SJCRH30 (cell line): Measurements from ENCODE around the gene GDAP1L1. TPM values are rescaled to one million over a fixed set of nuclear protein-coding genes. Genes with fewer than 3 reads are reported as not detected.
"Not testable (repeated sequence)": the region's sequence is repeated elsewhere in the genome, so short reads cannot be mapped to it uniquely, and the experiment has no call there.

Source experiments
- DNase-seq, 2 experiments: peaks; one replicate each; pipeline ENCODE4 v3.0.0-alpha.2; 2015 to 2020
- H3K27ac ChIP-seq: fragments of 250-450 bp; sonication (Bioruptor Pico); 2 replicates; pipeline ENCODE4 v1.5.1; 2020; ENCODE audit warnings: mild to moderate bottlenecking, moderate library complexity
- H3K27me3 ChIP-seq: fragments of 250-450 bp; sonication (Bioruptor Pico); 2 replicates; pipeline ENCODE4 v1.5.1; 2020; ENCODE audit warnings: mild to moderate bottlenecking, moderate library complexity
- H3K36me3 ChIP-seq: fragments of 250-450 bp; sonication (Bioruptor Pico); 2 replicates; pipeline ENCODE4 v1.5.1; 2020; ENCODE audit warnings: mild to moderate bottlenecking, moderate library complexity
- H3K4me1 ChIP-seq: fragments of 250-450 bp; sonication (Bioruptor Pico); 2 replicates; pipeline ENCODE4 v1.5.1; 2020; ENCODE audit warnings: mild to moderate bottlenecking, moderate library complexity
- H3K4me3 ChIP-seq: fragments of 250-450 bp; sonication (Bioruptor Pico); 2 replicates; pipeline ENCODE4 v1.5.1; 2020; ENCODE audit warnings: mild to moderate bottlenecking, moderate library complexity
- H3K9me3 ChIP-seq: fragments of 250-450 bp; sonication (Bioruptor Pico); replicated peaks from 2 replicates; pipeline ENCODE4 v1.5.1; 2020; ENCODE audit warnings: mild to moderate bottlenecking, moderate library complexity
- total RNA-seq: library from RNA; depleted of rRNA; stranded (reverse); fragments of >200 nt; shearing (Covaris generic); gene quantifications from 2 replicates; pipeline ENCODE4 v1.2.3, GENCODE V29; 2014

The GDAP1L1 gene
- total RNA-seq, 1 experiment from 2014 or later: not detected

GRCh38 chr20:44288252-44288651 is 41.1 kb downstream of the GDAP1L1 start:
- H3K9me3 ChIP-seq: no peaks in the 10 kb centered on the region
- no peak for DNase-seq
- H3K27me3 ChIP-seq: no peaks in the 10 kb centered on the region
- H3K4me3 ChIP-seq: no peak overlapping the region
- peaks cover 9% of the 10 kb centered on the region for H3K4me1 ChIP-seq
- no peak overlapping the region for H3K27ac ChIP-seq
- H3K36me3 ChIP-seq: no peaks in the 10 kb centered on the region

DNA sequence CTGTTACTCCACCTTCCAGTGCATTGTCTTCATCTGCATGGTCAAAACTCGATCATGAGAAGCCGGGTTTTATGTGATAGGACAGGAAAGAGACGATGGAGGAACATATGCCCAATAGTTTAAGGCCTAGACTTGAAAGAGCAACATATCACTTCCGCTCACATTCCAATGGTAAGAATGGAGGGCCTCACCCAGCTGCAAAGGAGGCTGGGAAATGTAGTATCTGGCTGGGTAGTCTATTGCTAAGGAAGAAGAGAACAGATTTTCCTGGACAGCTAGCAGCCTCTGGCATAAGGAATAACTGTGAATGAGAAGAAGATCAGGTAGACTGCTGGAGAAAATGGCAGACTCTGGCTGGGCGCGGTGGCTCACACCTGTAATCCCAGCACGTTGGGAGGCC is 44.6 kb downstream of the GDAP1L1 start:
- DNase-seq: peak in 1 of 2 experiments; percentile 32
- Histone ChIP-seq H3K27ac (no peak overlapping the region), H3K4me3 (no peak overlapping the region), H3K4me1 (no peaks in the 10 kb centered on the region), H3K9me3 (no peaks in the 10 kb centered on the region), H3K36me3 (no peaks in the 10 kb centered on the region), H3K27me3 (0 out of 2 replicates have a peak, but pooled peaks cover 9% of the 10 kb centered on the region)

- Histone ChIP-seq H3K27me3 (0 out of 2 replicates have a peak, but pooled peaks cover 9% of the 10 kb centered on the region), H3K9me3 (no peaks in the 10 kb centered on the region), H3K4me3 (no peak overlapping the region), H3K4me1 (no peaks in the 10 kb centered on the region), H3K27ac (no peak overlapping the region), H3K36me3 (no peaks in the 10 kb centered on the region)
- DNase-seq: no peak
Observed at GRCh38 chr20:44296011-44296410, 48.9 kb downstream of the GDAP1L1 start.

DNA sequence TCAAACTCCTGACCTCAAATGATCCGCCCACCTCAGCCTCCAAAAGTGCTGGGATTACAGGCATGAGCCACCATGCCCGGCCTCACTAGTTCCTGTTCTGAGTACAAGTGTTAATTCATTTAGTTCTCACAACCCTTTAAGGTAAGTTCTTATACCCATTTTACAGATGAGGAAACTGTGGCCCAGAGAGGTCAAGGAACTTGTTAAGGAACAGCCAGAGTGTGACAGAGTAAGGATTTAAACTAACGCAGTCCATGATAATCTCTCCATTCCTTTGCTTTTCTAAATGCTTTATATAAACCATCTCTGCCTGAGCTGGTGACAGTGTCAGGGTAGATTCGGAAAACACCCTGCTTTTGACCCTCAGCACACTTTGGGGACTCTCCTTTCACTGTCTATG is 50.6 kb downstream of the GDAP1L1 start:
- no peak for DNase-seq
- H3K4me1 ChIP-seq: no peaks in the 10 kb centered on the region

DNA sequence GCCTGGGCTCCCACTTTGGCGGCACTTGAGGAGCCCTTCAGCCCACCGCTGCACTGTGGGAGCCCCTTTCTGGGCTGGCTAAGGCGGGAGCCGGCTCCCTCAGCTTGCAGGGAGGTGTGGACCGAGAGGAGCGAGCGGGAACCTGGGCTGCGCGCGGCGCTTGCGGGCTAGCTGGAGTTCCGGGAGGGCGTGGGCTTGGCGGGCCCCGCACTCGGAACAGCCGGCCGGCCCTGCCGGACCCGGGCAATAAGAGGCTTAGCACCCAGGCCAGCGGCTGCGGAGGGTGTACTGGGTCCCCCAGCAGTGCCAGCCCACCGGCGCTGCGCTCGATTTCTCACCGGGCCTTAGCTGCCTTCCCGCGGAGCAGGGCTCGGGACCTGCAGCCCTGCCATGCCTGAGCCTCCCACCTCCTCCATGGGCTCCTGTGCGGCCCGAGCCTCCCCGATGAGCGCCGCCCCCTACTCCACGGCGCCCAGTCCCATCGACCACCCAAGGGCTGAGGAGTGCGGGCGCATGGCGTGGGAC is 52.0 kb downstream of the GDAP1L1 start:
- not testable (repeated sequence) for H3K27me3 ChIP-seq, H3K4me3 ChIP-seq

More for the DNA sequence above, 50.6 kb downstream of the GDAP1L1 start:
- no peak overlapping the region for H3K4me3 ChIP-seq
- H3K36me3 ChIP-seq: no peaks in the 10 kb centered on the region
- no peak overlapping the region for H3K27ac ChIP-seq
- H3K9me3 ChIP-seq: no peaks in the 10 kb centered on the region
- 0 out of 2 replicates have a peak, but pooled peaks cover 9% of the 10 kb centered on the region for H3K27me3 ChIP-seq

DNA sequence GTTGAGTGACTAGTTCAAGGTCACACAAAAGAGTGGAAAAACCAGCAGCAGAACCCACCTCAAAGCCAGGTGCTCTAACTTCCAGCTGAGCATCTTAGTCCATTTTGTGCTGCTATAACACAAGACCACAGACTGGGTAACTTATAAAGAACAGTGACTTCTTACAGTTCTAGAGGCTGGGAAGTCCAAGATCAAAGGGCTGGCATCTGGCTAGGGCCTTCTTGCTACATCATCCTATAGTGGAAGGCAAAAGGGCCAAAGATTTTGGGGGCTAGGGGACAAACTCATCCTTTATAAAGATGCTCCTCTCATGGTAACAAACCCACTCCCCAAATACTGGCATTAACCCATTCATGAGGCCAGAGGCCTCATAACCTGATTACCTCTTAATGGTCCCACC is 54.2 kb downstream of the GDAP1L1 start:
- no peak for DNase-seq
- no peaks in the 10 kb centered on the region for H3K36me3 ChIP-seq
- no peak overlapping the region for H3K27ac ChIP-seq
- H3K4me1 ChIP-seq: no peaks in the 10 kb centered on the region
- H3K27me3 ChIP-seq: 0 out of 2 replicates have a peak, but pooled peaks cover 3% of the 10 kb centered on the region
- no peak overlapping the region for H3K4me3 ChIP-seq
- H3K9me3 ChIP-seq: no peaks in the 10 kb centered on the region

More for the DNA sequence above, 52.0 kb downstream of the GDAP1L1 start:
- H3K27ac ChIP-seq, H3K4me1 ChIP-seq, H3K9me3 ChIP-seq, DNase-seq, H3K36me3 ChIP-seq: not testable (repeated sequence)

GRCh38 chr20:44302026-44302669 is 55.0 kb downstream of the GDAP1L1 start:
- no peaks in the 10 kb centered on the region for H3K9me3 ChIP-seq
- no peak overlapping the region for H3K4me3 ChIP-seq
- no peak overlapping the region for H3K27ac ChIP-seq
- no peaks in the 10 kb centered on the region for H3K27me3 ChIP-seq
- no peaks in the 10 kb centered on the region for H3K4me1 ChIP-seq
- DNase-seq: no peak
- no peaks in the 10 kb centered on the region for H3K36me3 ChIP-seq

GRCh38 chr20:44302736-44303135 is 55.6 kb downstream of the GDAP1L1 start:
- Histone ChIP-seq H3K4me1 (no peaks in the 10 kb centered on the region), H3K27ac (no peak overlapping the region), H3K4me3 (no peak overlapping the region), H3K9me3 (no peaks in the 10 kb centered on the region), H3K27me3 (no peaks in the 10 kb centered on the region), H3K36me3 (no peaks in the 10 kb centered on the region)
- DNase-seq: no peak

GRCh38 chr20:44304383-44304782 is 57.3 kb downstream of the GDAP1L1 start:
- no peaks in the 10 kb centered on the region for H3K36me3 ChIP-seq
- no peaks in the 10 kb centered on the region for H3K4me1 ChIP-seq
- H3K9me3 ChIP-seq: no peaks in the 10 kb centered on the region
- DNase-seq: no peak
- H3K4me3 ChIP-seq: no peak overlapping the region
- H3K27ac ChIP-seq: no peak overlapping the region
- H3K27me3 ChIP-seq: no peaks in the 10 kb centered on the region

GRCh38 chr20:44306927-44307326 is 59.8 kb downstream of the GDAP1L1 start:
- H3K9me3 ChIP-seq: no peaks in the 10 kb centered on the region
- DNase-seq: no peak
- H3K27me3 ChIP-seq: no peaks in the 10 kb centered on the region
- no peak overlapping the region for H3K27ac ChIP-seq
- no peaks in the 10 kb centered on the region for H3K36me3 ChIP-seq
- H3K4me1 ChIP-seq: peaks cover 4% of the 10 kb centered on the region; the same call in 1 of the 2 replicates
- no peak overlapping the region for H3K4me3 ChIP-seq

DNA sequence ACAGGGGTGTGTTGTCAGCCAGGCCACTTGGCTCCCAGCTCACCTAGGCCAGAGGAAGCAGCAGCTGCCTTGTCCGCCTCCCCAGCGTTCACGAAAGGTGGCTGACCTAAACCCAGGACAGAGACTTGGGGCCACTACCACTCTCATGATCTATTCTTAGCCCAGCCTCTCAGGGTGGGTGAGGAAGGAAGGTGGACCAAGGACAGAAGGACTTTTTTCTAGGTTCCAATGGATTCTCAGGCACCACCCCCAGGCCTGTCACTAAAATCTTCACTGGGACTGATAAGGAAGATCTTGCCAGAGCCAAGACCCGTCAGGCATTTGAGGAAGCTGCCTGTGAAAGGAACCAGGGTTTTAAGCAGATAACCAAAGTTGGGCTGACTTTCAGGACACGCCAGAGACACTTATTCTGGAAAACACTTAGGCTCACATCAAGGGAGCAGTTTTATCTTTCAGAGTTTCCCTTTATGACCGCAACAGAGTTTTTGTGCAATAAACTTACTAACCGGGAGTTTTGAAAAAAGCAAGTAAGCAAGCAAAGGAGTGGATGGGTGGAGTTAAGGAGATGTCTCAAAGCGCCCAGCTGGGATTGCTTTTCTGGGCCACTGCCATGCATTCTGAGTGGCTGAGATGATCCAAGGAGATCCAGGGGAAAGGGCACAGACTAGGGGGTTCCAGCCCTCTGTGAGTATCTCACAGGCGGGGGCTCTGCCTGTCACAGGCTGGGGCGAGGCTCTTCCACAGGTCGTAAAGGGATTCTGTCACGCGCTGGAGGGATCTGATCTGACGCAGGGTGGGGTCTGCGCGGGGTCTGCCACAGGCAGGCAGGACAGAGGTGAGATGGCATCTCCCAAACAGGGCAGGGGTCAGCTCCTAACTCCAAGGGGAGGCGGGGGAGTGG is 62.9 kb downstream of the GDAP1L1 start:
- Histone ChIP-seq H3K9me3 (no peaks in the 10 kb centered on the region), H3K27me3 (0 out of 2 replicates have a peak, but pooled peaks cover 5% of the 10 kb centered on the region), H3K36me3 (no peaks in the 10 kb centered on the region), H3K4me1 (peaks cover 4% of the 10 kb centered on the region; the same call in 1 of the 2 replicates), H3K4me3 (peak overlapping the region; percentile 77), H3K27ac (no peak overlapping the region)
- DNase-seq: no peak

DNA sequence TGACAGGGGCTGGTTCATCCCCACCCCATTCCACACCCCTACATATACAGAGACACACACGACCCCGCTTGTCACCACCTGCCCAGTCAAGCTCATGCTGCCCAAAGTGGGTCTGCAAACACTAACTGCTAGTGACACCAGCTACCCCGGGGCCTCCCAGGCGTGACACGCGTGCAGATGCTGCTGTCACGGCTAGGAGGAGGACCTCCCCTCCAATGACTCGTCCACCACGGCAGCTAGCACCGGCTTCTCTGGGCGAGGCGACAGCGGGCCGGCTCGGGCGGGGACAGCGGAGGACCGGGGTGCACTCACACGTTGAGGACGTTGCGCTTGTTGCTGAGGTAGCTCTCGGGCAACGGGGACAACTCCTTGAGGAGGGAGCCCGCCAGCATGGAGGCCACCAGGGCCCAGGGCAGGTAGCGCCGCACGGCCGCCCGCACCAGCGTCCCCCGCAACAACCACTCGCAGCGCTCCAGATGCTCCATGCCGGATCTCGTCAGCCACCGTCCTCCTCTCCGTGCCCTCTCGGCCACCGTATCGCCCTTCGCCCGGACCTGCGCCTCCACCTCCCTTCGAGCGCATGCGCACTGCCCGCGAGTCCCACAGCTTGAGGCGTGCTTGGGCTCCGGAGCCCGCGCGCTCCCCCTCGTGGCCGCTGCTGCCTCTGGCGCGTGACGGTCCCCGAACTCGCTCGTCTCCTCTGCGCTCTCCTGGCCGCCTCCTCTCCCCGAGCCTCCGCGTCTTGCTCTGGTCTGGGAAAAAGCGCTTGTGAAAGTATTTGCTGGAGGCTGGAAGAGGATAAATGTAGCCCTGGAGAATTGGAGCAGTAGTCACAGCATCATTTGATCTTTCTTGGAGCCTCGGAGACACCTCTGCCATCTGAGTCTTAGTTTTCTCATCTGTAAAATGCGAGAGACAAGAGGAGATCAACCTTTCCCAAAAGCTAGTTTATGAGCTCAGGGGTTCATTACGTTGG is 63.8 kb downstream of the GDAP1L1 start, which contains the start of gene FITM2:
TSS of gene FITM2 (minus strand) at position 539 of the 976 bp plus-strand sequence. CDS start at position 485, 54 bp downstream.
- Histone ChIP-seq H3K27me3 (0 out of 2 replicates have a peak, but pooled peaks cover 5% of the 10 kb centered on the region), H3K4me3 (peak within 1 kb of the TSS; percentile 77), H3K27ac (no peak within 1 kb of the TSS), H3K4me1 (peaks cover 4% of the 10 kb centered on the region; the same call in 1 of the 2 replicates), H3K36me3 (no peaks in the 10 kb centered on the region), H3K9me3 (no peaks in the 10 kb centered on the region)
- DNase-seq: peak; percentile 99

GRCh38 chr20:44314870-44315269 is 67.8 kb downstream of the GDAP1L1 start:
- Histone ChIP-seq H3K4me1 (peaks cover 4% of the 10 kb centered on the region; the same call in 1 of the 2 replicates), H3K36me3 (no peaks in the 10 kb centered on the region), H3K27me3 (0 out of 2 replicates have a peak, but pooled peaks cover 5% of the 10 kb centered on the region), H3K27ac (no peak overlapping the region), H3K9me3 (peaks cover 9% of the 10 kb centered on the region), H3K4me3 (no peak overlapping the region)
- no peak for DNase-seq
